ENCODE measurements around the gene FAM76A.

Gene FAM76A

DNA sequence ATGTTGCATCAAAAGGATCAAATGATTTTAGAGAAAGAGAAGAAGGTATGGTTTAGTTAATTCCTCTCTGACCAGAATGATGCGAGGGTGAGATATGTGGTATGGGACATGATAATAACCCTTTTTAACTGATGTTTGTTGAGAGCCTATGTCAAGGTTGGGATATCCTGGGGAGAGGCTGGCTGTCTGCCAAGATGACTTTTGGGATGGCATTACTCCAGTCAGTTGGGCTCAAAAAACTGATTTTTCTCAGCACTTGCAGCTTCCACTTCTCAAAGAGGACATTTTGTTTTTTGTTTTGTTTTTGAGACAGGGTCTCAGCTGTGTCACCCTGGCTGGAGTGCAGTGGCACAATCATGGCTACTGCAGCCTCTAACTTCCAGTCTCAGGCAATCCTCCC lies 29.5 kb downstream of the FAM76A start:
- TF ChIP-seq, protein P1, sequence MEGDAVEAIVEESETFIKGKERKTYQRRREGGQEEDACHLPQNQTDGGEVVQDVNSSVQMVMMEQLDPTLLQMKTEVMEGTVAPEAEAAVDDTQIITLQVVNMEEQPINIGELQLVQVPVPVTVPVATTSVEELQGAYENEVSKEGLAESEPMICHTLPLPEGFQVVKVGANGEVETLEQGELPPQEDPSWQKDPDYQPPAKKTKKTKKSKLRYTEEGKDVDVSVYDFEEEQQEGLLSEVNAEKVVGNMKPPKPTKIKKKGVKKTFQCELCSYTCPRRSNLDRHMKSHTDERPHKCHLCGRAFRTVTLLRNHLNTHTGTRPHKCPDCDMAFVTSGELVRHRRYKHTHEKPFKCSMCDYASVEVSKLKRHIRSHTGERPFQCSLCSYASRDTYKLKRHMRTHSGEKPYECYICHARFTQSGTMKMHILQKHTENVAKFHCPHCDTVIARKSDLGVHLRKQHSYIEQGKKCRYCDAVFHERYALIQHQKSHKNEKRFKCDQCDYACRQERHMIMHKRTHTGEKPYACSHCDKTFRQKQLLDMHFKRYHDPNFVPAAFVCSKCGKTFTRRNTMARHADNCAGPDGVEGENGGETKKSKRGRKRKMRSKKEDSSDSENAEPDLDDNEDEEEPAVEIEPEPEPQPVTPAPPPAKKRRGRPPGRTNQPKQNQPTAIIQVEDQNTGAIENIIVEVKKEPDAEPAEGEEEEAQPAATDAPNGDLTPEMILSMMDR (IDR thresholded peaks at IDR 0.05; ENCODE audit: insufficient read depth, low read depth, low read length, missing control alignments), result no peak

DNA sequence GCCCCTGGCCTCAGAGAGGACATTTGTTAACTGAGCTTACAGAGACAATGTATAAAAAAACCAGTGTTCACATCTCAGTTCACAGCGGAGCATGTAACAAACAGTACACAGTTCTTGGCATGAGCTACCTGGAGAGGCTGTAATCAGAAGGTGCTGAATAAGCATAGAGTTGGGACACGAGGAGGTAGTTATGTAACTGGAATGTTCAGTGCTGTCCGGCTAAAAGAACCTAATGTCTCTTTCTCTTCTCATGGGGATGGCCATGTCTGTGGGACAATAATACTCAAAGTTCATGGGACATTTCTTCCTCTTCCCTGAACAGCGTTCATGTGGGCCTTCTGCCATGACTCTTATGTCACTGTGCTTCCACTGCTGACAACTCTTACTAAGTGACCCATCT lies 30.1 kb downstream of the FAM76A start:
- DNase-seq (ENCODE audit: low read depth), result no peak
- TF ChIP-seq, protein P1 (IDR thresholded peaks at IDR 0.05; ENCODE audit: insufficient read depth, low read depth, low read length, missing control alignments), result no peak
- no peak overlapping the region for H3K4me3 ChIP-seq (ENCODE audit: low read depth, low read length)

More for the DNA sequence above, 29.5 kb downstream of the FAM76A start:
- no peak overlapping the region for H3K4me3 ChIP-seq (ENCODE audit: low read depth, low read length)
- no peak for DNase-seq (ENCODE audit: low read depth)

DNA sequence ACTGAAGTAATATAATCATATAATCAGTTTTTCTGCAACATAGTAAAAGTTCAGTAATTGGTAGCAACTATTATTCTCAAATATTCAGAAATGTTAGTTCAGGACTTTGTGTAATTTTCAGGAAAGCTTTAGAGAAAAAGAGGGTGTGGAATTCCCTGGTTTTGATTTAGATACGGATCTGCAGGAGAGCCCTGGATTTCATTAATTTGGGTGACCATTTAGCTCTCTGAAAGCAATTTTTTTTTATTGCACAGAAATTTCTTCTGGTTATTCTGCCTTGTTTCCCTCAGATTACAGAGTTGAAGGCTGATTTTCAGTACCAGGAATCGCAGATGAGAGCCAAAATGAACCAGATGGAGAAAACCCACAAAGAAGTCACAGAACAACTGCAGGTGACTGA lies 33.5 kb downstream of the FAM76A start:
- DNase-seq (ENCODE audit: low read depth), result no peak
- TF ChIP-seq, protein P1 (IDR thresholded peaks at IDR 0.05; ENCODE audit: insufficient read depth, low read depth, low read length, missing control alignments), result no peak
- H3K4me3 ChIP-seq (ENCODE audit: low read depth, low read length), result no peak overlapping the region

DNA sequence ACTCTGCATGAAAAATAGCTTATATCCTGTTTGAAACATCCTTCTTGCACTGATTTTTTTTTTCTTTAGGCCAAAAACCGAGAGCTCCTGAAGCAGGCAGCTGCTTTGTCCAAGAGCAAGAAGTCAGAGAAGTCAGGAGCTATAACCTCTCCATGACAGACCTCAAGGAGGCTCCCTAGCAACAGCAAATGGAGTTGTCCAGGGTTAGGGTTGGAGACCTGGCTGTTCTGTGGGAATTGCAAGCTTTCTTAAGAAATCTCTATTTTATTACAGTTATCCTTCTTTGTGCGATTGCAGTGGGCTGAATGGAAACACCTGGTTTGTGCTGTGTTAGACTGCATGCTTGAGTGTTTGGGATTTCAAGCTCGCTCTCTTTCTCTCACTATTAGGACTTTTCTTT lies 34.7 kb downstream of the FAM76A start:
- H3K4me3 ChIP-seq (ENCODE audit: low read depth, low read length), result no peak overlapping the region
- no peak for DNase-seq (ENCODE audit: low read depth)
- TF ChIP-seq, protein P1 (IDR thresholded peaks at IDR 0.05; ENCODE audit: insufficient read depth, low read depth, low read length, missing control alignments), result no peak

DNA sequence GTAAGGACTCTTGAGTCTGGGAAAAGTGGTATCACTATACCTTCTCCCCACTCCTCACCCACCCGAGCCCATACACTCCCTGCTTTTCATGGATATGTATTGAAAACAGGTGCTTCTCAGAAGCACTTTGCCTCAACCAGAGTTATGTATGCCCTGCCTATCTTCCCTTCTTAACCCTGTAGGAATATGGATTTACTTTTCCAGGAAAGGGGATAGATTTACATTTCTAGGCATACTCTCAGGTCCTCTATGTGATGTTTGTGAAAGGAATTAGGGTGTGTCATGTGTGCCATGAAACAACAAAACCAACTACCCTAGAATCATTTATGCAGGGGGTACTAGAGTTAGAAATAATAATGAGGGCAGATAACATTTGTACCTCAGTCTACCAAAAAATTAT lies 36.3 kb downstream of the FAM76A start:
- H3K4me3 ChIP-seq (ENCODE audit: low read depth, low read length), result no peak overlapping the region
- TF ChIP-seq, protein P1 (IDR thresholded peaks at IDR 0.05; ENCODE audit: insufficient read depth, low read depth, low read length, missing control alignments), result no peak
- DNase-seq (ENCODE audit: low read depth), result no peak

DNA sequence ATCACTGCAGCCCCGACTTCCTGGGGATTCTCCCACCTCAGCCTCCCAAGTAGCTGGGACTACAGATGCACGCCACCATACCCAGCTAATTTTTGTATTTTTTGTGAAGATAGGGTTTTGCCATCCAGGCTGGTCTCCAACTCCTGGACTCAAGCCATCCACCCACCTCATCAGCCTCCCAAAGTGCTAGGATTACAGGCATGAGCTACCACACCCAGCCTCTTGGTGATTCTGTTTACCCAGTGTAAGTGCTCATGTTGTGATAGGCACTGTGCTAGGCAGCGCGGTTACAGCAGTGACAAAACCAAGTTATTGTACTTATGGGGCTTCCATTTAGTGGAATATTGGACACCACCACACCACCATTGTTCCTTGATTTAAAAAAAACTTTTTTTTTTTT lies 37.6 kb downstream of the FAM76A start:
- no peak for DNase-seq (ENCODE audit: low read depth)
- TF ChIP-seq, protein P1 (IDR thresholded peaks at IDR 0.05; ENCODE audit: insufficient read depth, low read depth, low read length, missing control alignments), result no peak
- H3K4me3 ChIP-seq (ENCODE audit: low read depth, low read length), result no peak overlapping the region

DNA sequence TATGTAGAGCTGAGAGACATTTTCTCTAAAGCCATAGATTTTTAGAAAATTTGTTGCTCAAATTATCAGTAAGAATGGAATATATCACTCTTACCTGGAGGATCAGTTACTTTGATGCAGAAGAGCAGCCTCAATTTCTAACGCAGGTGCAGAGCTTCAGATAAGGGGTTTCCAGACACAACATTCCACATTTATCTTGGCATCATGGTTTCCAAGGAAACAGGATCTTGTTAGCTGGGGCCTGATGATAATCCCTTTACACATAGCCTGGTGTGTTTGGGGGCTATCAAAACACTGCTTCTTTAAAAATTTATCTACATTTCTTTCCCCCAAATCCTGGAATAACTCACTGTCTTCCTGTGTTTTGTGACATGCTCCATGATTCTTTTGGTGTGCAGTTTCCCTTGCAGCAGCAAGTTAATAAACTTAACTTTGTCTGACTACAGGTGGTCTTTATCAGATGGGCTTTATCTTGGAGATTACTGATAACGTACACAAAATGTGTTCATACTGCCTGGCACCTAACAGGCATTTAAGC lies 44.6 kb downstream of the FAM76A start:
- no peak overlapping the region for H3K4me3 ChIP-seq (ENCODE audit: low read depth, low read length)
- TF ChIP-seq, protein P1 (IDR thresholded peaks at IDR 0.05; ENCODE audit: insufficient read depth, low read depth, low read length, missing control alignments), result no peak
- DNase-seq (ENCODE audit: low read depth), result no peak

Data from GM12865 (cell line).